GM19240 (cell line): ENCODE measurements around the gene ASIC1.
"Not testable (repeated sequence)": the region's sequence is repeated elsewhere in the genome, so short reads cannot be mapped to it uniquely, and the experiment has no call there.

Source experiments
- DNase-seq: peaks from one replicate; pipeline ENCODE4 v3.0.0; 2011; ENCODE audit warnings: low spot score; ENCODE audit not compliant: insufficient read length

The ASIC1 gene

DNA sequence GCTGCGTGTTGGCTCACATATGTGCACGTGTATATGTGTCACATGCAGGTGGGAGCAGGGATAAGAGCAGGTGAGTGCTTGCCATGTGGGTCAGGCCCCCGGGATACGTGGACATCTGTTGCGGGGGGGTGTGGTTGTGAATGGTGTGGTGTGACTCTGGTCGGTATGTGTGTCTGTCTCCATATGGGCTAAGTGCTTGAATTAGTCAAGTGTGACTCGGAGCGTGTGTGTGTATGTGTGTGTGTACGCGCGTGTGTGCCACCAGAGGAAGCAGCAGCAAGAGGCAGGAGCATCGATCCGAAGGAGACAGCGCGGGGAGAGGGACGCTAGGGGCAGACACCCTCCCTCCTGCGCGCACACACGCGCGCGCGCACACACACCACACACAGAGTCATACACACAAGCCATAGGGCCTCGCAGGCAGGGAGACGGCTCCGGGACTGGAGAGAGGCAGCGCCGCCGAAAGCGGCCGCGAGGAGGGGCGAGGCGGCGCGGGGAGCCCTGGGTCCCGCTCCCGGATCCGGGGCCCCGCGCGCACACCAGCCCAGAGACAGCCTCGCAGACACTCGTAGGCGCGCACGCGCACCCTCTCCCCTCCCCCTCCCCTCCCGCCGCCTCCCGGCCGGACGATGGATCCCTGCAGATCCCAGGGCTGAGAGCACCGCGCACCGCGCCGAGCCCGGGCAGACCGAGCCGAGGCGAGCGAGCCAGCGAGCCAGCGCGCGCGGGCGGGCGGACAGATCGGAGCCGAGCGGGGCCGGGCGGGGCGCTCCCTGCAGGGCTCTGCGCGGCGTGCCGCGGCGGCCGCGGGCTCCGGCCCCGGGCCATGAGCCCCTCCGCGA lies at the start of gene ASIC1:
TSS of gene ASIC1 (plus strand) at position 597 of the 842 bp plus-strand sequence. CDS start 1,171 bp downstream, outside the sequence.
- DNase-seq: no peak

- DNase-seq: no peak
Observed at GRCh38 chr12:50013361-50014147, 43.8 kb upstream of the ASIC1 start.

DNA sequence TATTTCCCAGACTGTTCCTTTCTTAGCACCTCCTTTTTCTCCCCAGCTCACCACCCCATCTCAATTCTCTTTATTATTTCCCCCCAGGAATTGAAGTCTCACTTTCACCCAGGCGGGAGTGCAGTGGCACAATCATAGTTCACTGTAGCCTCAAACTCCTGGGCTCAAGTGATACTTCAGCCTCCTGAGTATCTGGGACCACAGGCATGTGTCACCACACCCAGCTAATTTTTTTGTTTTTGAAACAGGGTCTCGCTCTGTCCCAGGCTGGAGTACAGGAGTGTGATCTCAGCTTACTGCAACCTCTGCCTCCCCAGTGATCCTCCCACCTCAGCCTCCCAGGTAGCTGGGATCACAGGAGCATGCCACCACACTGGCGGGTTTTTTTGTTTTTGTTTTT lies 43.1 kb upstream of the ASIC1 start:
- DNase-seq: no peak

DNA sequence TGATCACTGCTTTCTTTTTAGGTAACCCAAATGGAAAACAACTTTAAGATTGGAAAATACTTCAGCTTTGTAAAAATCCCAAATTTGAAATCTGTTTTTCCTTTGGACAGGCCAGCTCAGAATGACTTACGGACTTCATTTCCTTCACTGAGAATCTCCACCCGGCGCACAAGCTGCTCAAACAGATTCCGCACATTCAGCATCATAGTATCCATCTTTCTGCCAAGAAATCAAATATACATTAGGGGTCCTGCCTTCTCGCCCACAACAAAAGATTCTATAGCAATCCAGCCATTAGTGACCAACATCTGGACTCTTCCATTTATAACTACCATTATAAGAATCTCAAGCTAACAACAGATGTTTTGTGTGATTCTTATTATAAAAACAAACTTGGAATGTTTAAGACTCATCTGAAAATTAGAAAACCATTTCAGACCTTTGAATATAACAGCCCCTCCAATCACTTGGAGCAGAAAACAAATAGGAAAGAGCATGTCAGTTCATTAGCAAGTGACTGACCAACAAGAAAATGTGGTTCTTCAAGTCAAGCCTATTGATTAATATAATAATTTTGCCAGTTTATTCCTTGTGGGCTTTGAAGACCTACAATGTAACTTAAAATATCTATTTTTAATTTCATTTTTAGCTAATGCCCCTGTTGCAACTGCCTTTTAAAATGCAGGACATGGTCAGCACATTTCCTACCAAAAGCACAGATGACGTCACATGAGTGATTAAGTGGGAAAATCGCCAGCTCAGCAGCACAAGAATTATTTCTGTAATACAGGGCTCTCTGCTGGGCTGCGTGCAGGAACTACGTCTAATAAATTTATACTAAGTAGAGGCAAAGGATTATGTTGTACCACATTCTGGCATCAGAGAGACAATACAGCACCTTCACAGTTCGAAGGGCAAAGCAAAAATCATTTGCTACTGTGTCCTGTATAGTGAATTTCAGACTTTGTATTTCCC lies 40.6 kb upstream of the ASIC1 start:
- no peak for DNase-seq

- no peak for DNase-seq
Observed at GRCh38 chr12:50017641-50018040, 39.8 kb upstream of the ASIC1 start.

DNA sequence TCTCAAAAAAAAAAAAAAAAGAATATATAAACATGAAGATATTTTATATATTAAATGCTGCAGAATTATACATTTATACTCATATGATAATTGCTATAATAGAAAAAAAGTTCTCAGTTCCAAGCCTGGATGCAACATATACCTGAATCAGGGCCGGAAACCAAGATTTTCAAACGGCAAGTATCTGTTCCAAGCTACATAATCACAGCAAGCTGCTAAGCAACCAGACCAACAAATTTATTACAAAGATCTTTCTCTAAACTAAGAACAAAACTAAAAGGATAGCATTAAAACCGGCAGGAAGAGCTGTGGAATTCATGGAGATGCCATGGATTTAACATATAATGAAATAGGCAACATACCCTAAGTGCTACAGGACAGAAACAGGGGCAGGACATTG lies 39.2 kb upstream of the ASIC1 start:
- no peak for DNase-seq

DNA sequence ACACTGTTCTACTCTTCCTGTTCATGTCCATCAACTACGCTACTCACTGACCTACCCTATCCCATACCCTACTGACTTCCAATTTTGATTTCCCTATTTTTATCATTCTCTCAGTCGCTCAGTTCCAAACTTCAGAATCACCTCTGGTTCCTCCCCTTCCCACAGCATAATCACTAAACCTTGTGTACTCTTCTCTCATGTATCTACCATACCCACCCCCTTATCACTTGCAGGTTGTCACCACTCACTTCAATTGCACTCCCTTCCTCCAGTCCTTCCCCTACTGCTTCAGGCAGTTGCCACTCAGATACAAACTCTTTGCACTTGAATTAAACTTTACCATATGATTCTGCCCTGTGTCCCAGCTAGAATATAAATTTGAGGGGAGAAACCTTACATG lies 38.4 kb upstream of the ASIC1 start:
- DNase-seq: no peak

DNA sequence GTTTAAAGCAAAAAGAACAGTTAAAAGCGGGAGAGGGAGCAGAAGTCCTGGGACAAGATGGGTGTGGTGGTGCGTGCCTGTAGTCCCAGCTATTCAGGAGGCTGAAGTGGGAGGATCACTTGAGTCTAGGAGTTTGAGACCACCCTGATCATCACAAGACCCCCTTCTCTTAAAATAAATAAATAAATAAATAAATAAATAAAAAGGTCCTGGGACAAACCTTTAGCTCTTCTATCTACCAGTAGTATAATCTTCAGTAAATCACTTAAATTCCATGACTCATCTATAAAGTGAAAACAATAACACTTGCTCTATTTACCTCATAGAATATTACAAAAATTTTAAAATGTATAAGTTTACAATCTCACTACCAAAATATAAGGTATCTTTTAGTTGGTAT lies 37.9 kb upstream of the ASIC1 start:
- DNase-seq: no peak

- no peak for DNase-seq
Observed at GRCh38 chr12:50021031-50021430, 36.4 kb upstream of the ASIC1 start.

- no peak for DNase-seq
Observed at GRCh38 chr12:50022903-50023302, 34.5 kb upstream of the ASIC1 start.

GRCh38 chr12:50024227-50024626 lies 33.2 kb upstream of the ASIC1 start:
- no peak for DNase-seq

GRCh38 chr12:50024805-50025186 lies 32.6 kb upstream of the ASIC1 start:
- no peak for DNase-seq

DNA sequence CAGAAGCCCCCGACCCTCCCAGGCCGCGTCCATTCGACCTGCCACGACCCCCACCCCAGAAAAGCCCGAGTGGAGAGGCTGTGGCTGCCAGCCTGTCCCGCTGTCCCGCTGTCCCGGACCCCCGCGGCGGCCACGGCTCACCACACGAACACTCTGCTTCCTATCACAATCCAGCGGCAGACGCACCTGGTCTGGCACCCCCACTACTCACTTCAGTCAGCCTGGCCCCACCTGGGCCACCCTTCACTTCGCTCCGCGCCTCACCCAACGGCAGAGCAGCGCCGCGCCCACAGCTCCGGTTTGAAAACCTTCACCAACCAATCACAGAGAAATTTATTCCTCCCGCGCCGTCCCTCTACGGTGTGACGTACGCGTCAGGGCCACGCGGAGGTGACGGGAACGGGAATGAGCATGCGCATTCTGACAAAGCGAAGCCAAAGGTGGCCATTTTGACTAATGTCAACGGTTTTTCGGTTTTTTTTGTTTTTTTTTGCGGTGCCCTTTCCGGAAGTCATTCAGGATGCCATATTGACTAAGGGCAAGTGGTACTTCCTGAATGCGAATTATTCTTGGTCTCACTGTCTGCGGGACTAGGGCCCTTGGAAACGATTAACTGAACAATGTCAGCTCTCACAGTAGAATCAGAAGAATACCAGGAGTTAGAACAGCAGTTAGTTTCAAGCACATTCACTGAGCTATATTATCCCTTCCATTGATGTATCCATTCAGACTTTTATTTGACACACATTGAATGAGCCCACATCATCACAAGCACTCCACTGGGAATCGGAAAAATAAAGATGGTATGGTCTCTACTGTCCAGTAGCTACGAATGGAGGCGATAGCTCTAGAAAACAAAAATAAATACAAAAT lies 32.0 kb upstream of the ASIC1 start, which contains the start of gene RACGAP1:
TSS of gene RACGAP1 (minus strand) at position 308 of the 873 bp plus-strand sequence. CDS start 8,779 bp downstream, outside the sequence.
- DNase-seq: peak; percentile 96

GRCh38 chr12:50026691-50027090 lies 30.7 kb upstream of the ASIC1 start:
- DNase-seq: no peak

GRCh38 chr12:50030449-50030848 lies 26.9 kb upstream of the ASIC1 start:
- DNase-seq: not testable (repeated sequence)

DNA sequence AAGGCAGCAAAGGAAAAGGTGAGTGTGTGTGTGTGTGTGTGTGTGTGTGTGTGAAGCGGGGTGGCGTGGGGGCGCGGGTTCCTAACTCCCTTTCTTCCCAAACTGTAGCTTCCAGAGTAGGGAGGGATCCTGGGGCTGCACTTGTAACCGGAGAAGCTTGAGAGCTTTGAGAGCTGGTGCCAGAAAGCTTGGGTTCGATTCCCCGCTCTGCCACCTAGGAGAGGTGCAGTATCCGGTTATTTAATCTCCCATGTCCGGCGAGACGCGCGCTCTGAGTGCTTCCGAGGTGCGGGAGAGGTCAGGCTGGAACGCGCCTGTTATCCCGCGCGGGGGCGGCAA lies 24.9 kb upstream of the ASIC1 start:
- no peak for DNase-seq

GRCh38 chr12:50032854-50033581 lies 24.4 kb upstream of the ASIC1 start:
- DNase-seq: no peak

DNA sequence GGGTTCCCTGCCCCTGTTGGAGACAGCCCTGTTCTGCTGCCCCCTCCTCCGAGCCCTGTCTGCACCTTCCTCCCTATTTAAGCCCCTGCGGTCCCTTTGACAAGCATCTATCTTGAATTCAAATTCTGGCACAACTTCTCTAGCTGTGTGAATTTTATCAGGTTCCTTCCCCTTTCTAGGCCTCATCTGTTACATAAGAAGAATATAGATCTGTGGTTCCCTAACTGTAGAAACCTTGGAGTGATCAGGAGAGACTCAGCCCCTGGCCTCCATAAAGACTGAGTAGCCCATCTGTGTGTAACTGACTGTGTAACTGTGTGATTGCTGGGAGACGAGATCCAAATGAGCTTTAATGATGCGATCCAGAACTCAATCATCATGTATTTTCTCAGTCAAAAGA lies 19.1 kb upstream of the ASIC1 start:
- no peak for DNase-seq

- peak; percentile 87 for DNase-seq
Observed at GRCh38 chr12:50039151-50039835, 18.1 kb upstream of the ASIC1 start.
